Kidney (tissue), 14 donors: ENCODE results near the gene P2RX2. TPM values are rescaled to one million over a fixed set of nuclear protein-coding genes. Genes with fewer than 3 reads are reported as not detected.

Experiments
- DNase-seq, 5 donors: peaks; one replicate each; pipeline ENCODE4 v3.0.0-alpha.2; 2013 to 2020
- FAIRE-seq: peaks from 2 replicates; lab custom pipeline; 2012; peaks lifted over from hg19 to GRCh38; lab: Jason Lieb, UNC
- H3K27ac ChIP-seq, 2 donors: one replicate each; pipeline ENCODE4 v1.7.0; 2013; ENCODE audit warnings: low read depth in 2 of 2, low read length in 2 of 2, inconsistent platforms in 1 of 2
- H3K27me3 ChIP-seq: one replicate; pipeline ENCODE4 v1.7.1; 2013; ENCODE audit warnings: low read length, inconsistent platforms; ENCODE audit not compliant: control insufficient read depth, insufficient read depth
- H3K36me3 ChIP-seq, 3 donors: one replicate each; pipeline versions ENCODE4 v1.7.0 to v1.7.1; 2013; ENCODE audit warnings: low read length in 3 of 3, control low read depth in 1 of 3, inconsistent platforms in 1 of 3; ENCODE audit not compliant: insufficient read depth in 3 of 3, control insufficient read depth in 2 of 3
- H3K4me1 ChIP-seq, 3 donors: one replicate each; pipeline versions ENCODE4 v1.7.0 to v1.7.1; 2013; ENCODE audit warnings: low read length in 3 of 3, inconsistent platforms in 1 of 3, low read depth in 1 of 3; ENCODE audit not compliant: control insufficient read depth in 2 of 3, insufficient read depth in 2 of 3
- H3K4me3 ChIP-seq, 3 donors: one replicate each; pipeline versions ENCODE4 v1.7.0 to v1.8.1; 2013; ENCODE audit warnings: low read length in 3 of 3, control low read depth in 1 of 3, inconsistent platforms in 1 of 3
- H3K9ac ChIP-seq, 3 donors: one replicate each; pipeline versions ENCODE4 v1.7.0 to v1.7.1; 2013; ENCODE audit warnings: low read length in 3 of 3, control low read depth in 1 of 3, inconsistent platforms in 1 of 3
- H3K9me3 ChIP-seq, 3 donors: one replicate each; pipeline versions ENCODE4 v1.7.0 to v1.7.1; 2013; ENCODE audit warnings: low read length in 3 of 3, control low read depth in 1 of 3, inconsistent platforms in 1 of 3; ENCODE audit not compliant: control insufficient read depth in 2 of 3, insufficient read depth in 1 of 3
- intact Hi-C: fragments of 100-400 bp; cut with DNase I; formaldehyde crosslinking; loops from one replicate; pipeline ENCODE4 v1.11.1; 2022
- polyA plus RNA-seq: library from polyadenylated mRNA; stranded (reverse); fragments of 350-450 nt; fragmentation: Illumina TruSeq; extraction: RNeasy Lipid Tissue Mini Kit (QIAGEN cat#74804); gene quantifications from one replicate; pipeline ENCODE4 v1.2.3, GENCODE V29; 2014; ENCODE audit warnings: low read depth, low replicate concordance; ENCODE audit not compliant: insufficient read depth
- total RNA-seq: library from RNA; stranded (reverse); fragmentation: NEBNext Ultra II Directional; extraction: Animal tissue kit (Norgen Biotek cat#: 25700); gene quantifications from one replicate; pipeline ENCODE4 v1.2.1, GENCODE V29; 2021
- TF ChIP-seq, protein P1 (sequence below): IDR thresholded peaks from 3 replicates; pipeline ENCODE4 v1.5.1; 2012; ENCODE audit warnings: mild to moderate bottlenecking, moderate library complexity, borderline replicate concordance; ENCODE audit not compliant: insufficient read depth; ENCODE audit errors: extremely low read depth
- donor health status: control.
- donor health status: control.
- donor health status: control.
- donor health status: control.
- donor health status: control.
- donor health status: DM: yes; HTN: yes; CAD: no.
- donor health status: Normal renal cell carcinoma (clear cell type).

Gene P2RX2
- total and polyA plus RNA-seq, 2 donors from 2014 or later = 0.19 to 0.37 TPM

DNA sequence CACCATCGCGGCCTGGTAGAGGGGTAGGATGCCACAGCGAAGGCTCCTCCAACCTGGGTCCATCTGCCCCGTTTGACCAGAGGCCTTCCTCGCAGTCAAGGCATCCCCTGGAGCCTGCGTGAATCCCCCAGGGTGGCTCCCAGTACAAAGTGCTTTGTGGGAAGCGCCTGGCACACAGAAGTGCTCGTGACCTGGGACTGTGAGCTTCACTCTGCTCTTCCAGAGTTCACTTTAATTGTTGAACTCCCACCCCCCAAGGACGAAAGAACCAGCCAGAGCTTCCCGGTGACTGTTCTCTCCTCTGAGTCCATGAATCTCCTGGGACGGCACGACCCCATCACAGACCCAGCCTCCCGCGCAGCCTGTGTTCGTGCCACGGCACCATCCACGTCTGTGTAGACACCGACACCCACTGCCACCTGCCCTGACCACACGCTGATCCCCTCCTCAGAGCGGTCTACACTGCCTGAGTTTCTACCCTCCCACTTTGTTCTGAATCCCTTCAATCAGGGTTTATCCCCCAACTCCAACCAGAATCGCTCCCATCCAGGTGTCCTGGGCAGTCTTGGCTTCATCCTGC, 15.9 kb downstream of the P2RX2 start:
- Histone ChIP-seq H3K27ac (no peak overlapping the region), H3K4me3 (no peak overlapping the region), H3K27me3 (no peaks in the 10 kb centered on the region), H3K36me3 (peaks cover 7 to 31% (median 16%) of the 10 kb centered on the region in 3 donors), H3K9me3 (peaks cover 0 to 2% (median 0%) of the 10 kb centered on the region in 3 donors), H3K9ac (no peak overlapping the region), H3K4me1 (peaks cover 0 to 2% (median 0%) of the 10 kb centered on the region in 3 donors)
- FAIRE-seq (no peak), DNase-seq (no peak)
- intact Hi-C loops = no loop called here
- TF ChIP-seq, protein P1, sequence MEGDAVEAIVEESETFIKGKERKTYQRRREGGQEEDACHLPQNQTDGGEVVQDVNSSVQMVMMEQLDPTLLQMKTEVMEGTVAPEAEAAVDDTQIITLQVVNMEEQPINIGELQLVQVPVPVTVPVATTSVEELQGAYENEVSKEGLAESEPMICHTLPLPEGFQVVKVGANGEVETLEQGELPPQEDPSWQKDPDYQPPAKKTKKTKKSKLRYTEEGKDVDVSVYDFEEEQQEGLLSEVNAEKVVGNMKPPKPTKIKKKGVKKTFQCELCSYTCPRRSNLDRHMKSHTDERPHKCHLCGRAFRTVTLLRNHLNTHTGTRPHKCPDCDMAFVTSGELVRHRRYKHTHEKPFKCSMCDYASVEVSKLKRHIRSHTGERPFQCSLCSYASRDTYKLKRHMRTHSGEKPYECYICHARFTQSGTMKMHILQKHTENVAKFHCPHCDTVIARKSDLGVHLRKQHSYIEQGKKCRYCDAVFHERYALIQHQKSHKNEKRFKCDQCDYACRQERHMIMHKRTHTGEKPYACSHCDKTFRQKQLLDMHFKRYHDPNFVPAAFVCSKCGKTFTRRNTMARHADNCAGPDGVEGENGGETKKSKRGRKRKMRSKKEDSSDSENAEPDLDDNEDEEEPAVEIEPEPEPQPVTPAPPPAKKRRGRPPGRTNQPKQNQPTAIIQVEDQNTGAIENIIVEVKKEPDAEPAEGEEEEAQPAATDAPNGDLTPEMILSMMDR = no peak

DNA sequence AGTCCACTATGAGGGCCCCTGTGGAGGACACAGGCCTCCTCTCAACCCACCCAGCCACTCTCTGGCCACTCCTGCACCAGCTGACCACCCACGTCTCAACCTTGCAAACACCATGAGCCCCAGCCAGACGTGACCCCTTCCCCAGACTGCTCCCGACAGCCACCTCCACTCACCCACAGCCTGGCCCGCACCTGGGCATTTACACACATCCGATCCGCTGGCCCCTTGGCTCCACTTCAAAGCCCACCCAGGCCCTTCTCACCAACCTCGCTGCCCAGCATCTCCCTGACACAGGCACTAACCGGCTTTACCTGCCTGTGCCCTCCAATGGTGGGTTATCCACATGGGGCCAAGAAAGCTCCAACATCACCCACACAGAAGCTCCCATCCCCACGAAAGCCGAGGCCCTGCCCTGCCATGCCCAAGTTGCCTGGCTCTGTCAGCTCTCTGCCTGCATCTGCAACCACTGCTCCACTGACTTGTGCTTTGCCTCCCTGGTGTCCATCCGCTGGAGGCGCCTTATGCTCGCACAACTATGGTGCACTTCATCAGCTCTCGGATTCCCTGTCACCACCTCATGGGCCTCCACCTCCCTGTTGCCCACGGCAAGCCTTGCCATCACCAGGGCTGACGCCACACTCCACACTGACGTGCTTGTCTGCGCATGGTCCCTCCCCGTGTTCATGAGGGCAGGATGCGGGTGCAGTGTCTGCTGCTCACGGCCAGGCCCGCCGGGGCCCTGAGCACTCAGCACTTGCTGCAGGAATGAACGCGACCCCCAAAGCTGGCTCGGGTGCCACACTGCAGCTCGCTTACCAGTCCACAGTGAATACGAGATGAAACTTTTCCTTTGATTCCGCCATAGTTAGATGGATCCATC, 16.7 kb downstream of the P2RX2 start:
- no peak for FAIRE-seq
- Histone ChIP-seq H3K27me3 (no peaks in the 10 kb centered on the region), H3K4me3 (no peak overlapping the region), H3K36me3 (peaks cover 7 to 24% (median 16%) of the 10 kb centered on the region in 3 donors), H3K4me1 (peaks cover 0 to 2% (median 0%) of the 10 kb centered on the region in 3 donors), H3K27ac (no peak overlapping the region), H3K9ac (no peak overlapping the region), H3K9me3 (peaks cover 0 to 2% (median 0%) of the 10 kb centered on the region in 3 donors)
- TF ChIP-seq, protein P1 = no peak
- peak in 1 of 5 donors; percentile 63 for DNase-seq
- intact Hi-C loops = no loop called here

DNA sequence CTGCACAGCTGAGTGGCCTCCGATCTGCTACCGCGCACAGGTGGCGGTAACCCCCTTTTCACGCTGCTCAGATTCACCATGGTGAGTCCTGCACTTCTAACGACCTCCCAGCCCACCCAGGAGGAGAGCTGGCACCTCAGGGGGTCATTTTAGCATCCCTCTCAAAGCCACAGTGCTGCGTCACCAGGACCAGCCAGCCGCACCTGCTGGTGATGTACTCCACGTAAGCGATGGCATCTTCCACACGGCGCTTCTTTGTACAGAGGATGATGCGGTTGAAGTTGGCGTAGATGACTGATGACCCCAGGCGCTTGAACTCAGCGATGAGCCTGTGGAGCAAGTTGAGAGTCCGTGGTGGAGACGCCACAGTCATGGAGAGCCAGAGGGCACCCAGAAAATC, 19.2 kb downstream of the P2RX2 start:
- Histone ChIP-seq H3K9me3 (no peaks in the 10 kb centered on the region), H3K27me3 (no peaks in the 10 kb centered on the region), H3K36me3 (peaks cover 2 to 21% (median 8%) of the 10 kb centered on the region in 3 donors), H3K9ac (no peak overlapping the region), H3K4me3 (no peak overlapping the region), H3K4me1 (peaks cover 0 to 2% (median 0%) of the 10 kb centered on the region in 3 donors), H3K27ac (no peak overlapping the region)
- no peak for FAIRE-seq
- TF ChIP-seq, protein P1 = no peak
- intact Hi-C loops = no loop called here
- DNase-seq = no peak
